Endothelial cell (in vitro differentiated cells): Measurements from ENCODE around the gene MEI4. TPM values are rescaled to one million over a fixed set of nuclear protein-coding genes. Genes with fewer than 3 reads are reported as not detected.

Experiments
- DNase-seq: peaks from one replicate; pipeline ENCODE4 v3.0.0; 2021; ENCODE audit warnings: low spot score
- H3K27ac Mint-ChIP-seq: one replicate; pipeline ENCODE4 v1.8.0; 2021; ENCODE audit warnings: mixed read lengths, inconsistent platforms; ENCODE audit not compliant: unreplicated experiment
- H3K27me3 Mint-ChIP-seq: one replicate; pipeline ENCODE4 v1.8.0; 2021; ENCODE audit warnings: mild to moderate bottlenecking, moderate library complexity, mixed read lengths, inconsistent platforms; ENCODE audit not compliant: unreplicated experiment
- H3K36me3 Mint-ChIP-seq: one replicate; pipeline ENCODE4 v1.8.0; 2021; ENCODE audit warnings: mild to moderate bottlenecking, low read depth, mixed read lengths, inconsistent platforms; ENCODE audit not compliant: unreplicated experiment
- H3K4me1 Mint-ChIP-seq: one replicate; pipeline ENCODE4 v1.8.0; 2021; ENCODE audit warnings: mild to moderate bottlenecking, mixed read lengths, inconsistent platforms; ENCODE audit not compliant: unreplicated experiment
- H3K4me3 Mint-ChIP-seq: one replicate; pipeline ENCODE4 v1.8.0; 2021; ENCODE audit warnings: mild to moderate bottlenecking, mixed read lengths, inconsistent platforms; ENCODE audit not compliant: unreplicated experiment
- H3K9me3 Mint-ChIP-seq: one replicate; pipeline ENCODE4 v1.8.0; 2021; ENCODE audit warnings: mixed read lengths, inconsistent platforms; ENCODE audit not compliant: unreplicated experiment
- total RNA-seq: library from RNA; stranded (reverse); fragmentation: NEBNext Ultra II Directional; extraction: Animal tissue kit (Norgen Biotek cat#: 25700); gene quantifications from one replicate; pipeline ENCODE4 v1.2.1, GENCODE V29; 2021; ENCODE audit not compliant: unreplicated experiment
- TF ChIP-seq, protein P1 (sequence below): fragments of 200-600 bp; sonication (generic); IDR thresholded peaks from one replicate; pipeline ENCODE4 v1.5.0; 2021; ENCODE audit warnings: antibody characterized with exemption; ENCODE audit not compliant: unreplicated experiment

The MEI4 gene
- total RNA-seq, 1 donor from 2014 or later = 0.38 TPM

DNA sequence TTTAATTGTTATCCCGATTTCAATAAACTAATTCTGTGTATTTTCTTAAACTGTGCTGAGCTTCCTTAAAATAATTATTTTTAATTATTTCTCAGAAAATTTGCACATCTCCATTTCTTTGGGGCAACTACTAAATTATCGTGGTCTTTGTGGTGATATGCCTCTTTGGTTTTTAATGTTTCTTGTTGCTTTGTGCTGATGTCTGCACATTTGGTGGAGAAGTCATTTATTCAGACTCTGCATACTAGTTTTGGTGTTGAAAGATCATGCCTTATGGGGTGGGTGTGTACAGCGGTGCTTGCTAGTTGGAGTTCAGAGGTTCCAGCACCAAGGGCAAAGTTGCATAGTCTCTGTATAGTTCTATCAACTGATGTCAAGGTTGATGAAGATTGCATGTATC lies 253.2 kb downstream of the MEI4 start:
- DNase-seq = no peak
- H3K36me3 Mint-ChIP-seq = no peaks in the 10 kb centered on the region
- no peak overlapping the region for H3K4me3 Mint-ChIP-seq
- no peaks in the 10 kb centered on the region for H3K4me1 Mint-ChIP-seq
- H3K27me3 Mint-ChIP-seq = no peaks in the 10 kb centered on the region
- H3K9me3 Mint-ChIP-seq = no peaks in the 10 kb centered on the region
- TF ChIP-seq, protein P1, sequence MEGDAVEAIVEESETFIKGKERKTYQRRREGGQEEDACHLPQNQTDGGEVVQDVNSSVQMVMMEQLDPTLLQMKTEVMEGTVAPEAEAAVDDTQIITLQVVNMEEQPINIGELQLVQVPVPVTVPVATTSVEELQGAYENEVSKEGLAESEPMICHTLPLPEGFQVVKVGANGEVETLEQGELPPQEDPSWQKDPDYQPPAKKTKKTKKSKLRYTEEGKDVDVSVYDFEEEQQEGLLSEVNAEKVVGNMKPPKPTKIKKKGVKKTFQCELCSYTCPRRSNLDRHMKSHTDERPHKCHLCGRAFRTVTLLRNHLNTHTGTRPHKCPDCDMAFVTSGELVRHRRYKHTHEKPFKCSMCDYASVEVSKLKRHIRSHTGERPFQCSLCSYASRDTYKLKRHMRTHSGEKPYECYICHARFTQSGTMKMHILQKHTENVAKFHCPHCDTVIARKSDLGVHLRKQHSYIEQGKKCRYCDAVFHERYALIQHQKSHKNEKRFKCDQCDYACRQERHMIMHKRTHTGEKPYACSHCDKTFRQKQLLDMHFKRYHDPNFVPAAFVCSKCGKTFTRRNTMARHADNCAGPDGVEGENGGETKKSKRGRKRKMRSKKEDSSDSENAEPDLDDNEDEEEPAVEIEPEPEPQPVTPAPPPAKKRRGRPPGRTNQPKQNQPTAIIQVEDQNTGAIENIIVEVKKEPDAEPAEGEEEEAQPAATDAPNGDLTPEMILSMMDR = no peak
- no peak overlapping the region for H3K27ac Mint-ChIP-seq

DNA sequence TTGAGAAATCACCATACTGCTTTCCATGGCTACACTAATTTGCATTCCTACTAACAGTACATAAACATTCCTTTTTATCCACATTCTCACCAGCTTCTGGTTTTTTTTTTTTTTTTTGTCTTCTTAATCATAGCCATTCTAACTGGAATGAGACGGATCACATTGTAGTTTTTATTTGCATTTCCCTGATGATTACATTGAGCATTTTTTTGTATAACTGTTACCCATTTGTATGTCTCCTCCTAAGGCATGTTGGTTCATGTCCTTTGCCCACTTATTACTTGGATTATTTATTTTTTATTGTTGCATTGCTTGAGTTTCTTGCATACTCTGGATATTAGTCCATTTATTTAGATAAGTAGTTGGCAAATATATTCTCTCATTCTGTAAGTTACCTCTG lies 258.0 kb downstream of the MEI4 start:
- H3K27ac Mint-ChIP-seq = no peak overlapping the region
- DNase-seq = no peak
- H3K27me3 Mint-ChIP-seq = no peaks in the 10 kb centered on the region
- H3K9me3 Mint-ChIP-seq = peaks cover 5% of the 10 kb centered on the region
- no peaks in the 10 kb centered on the region for H3K36me3 Mint-ChIP-seq
- TF ChIP-seq, protein P1 = no peak
- no peak overlapping the region for H3K4me3 Mint-ChIP-seq
- H3K4me1 Mint-ChIP-seq = no peaks in the 10 kb centered on the region

DNA sequence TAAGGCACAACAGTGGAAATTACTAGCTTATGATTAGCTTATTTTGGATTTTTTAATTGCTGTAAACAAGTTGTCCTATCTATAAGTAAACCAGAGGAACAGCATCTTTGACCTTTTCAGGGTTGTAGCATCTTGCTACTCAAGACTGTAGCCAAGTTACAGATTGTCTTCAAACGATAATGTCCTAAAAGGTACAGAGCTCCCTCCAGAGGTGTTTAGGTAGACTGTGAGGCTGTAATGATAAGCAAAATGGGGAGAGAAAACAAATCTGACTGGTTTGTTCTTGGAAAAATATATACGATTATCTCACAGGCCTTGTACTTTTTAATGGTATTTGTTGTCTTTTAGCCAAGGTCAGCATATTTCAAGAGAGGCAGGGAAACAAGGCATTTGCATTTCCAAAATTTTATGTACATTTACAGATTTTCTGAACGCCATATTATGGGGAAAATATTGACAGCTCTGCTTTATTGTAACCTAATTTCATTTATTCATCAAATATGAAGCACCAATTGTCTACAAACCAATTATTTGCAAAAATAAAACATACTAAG lies 273.4 kb downstream of the MEI4 start:
- TF ChIP-seq, protein P1 = no peak
- Mint-ChIP-seq H3K4me1 (no peaks in the 10 kb centered on the region), H3K9me3 (no peaks in the 10 kb centered on the region), H3K27ac (no peak overlapping the region), H3K4me3 (no peak overlapping the region), H3K36me3 (no peaks in the 10 kb centered on the region), H3K27me3 (no peaks in the 10 kb centered on the region)
- no peak for DNase-seq

DNA sequence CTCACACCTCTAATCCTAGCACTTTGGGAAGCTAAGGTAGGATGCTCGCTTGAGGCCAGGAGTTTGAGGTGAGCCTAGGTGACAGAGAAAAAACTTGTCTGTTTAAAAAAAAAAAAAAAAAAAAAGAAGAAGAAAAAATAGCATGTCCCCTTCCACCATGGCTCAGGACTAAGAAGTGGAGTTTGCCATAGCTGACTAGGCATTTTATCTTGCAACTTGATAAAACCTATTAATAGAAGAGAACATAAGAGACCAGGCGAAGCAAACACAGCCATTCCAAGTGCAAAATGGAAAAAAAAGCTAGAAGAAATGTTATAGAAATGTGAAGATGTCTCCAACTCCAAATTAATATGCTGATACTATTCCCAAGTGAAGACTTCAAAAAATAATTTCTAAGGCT lies 277.5 kb downstream of the MEI4 start:
- Mint-ChIP-seq H3K27me3 (no peaks in the 10 kb centered on the region), H3K36me3 (no peaks in the 10 kb centered on the region), H3K4me3 (no peak overlapping the region), H3K27ac (no peak overlapping the region), H3K4me1 (no peaks in the 10 kb centered on the region), H3K9me3 (no peaks in the 10 kb centered on the region)
- DNase-seq = no peak
- TF ChIP-seq, protein P1 = no peak

DNA sequence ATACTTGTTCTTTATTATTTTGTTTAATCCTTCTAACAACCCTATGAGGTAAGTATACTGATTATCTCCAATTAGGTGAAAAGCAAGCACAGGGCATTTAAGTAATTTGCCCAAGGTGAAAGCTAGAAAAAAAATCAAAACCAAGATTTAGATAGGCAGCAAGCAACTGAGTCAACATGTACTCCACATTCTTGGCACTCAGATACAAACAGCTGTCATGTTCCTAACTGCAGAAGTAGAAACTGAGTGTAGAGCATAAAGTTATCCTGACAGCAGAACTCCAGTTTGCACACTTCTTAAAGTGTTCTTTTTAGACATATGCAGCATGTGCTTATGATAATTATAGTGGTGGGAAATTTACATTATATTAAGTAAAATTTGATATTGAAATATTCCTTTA lies 278.1 kb downstream of the MEI4 start:
- TF ChIP-seq, protein P1 = no peak
- H3K4me3 Mint-ChIP-seq = no peak overlapping the region
- H3K27ac Mint-ChIP-seq = no peak overlapping the region
- no peaks in the 10 kb centered on the region for H3K9me3 Mint-ChIP-seq
- H3K27me3 Mint-ChIP-seq = no peaks in the 10 kb centered on the region
- no peaks in the 10 kb centered on the region for H3K4me1 Mint-ChIP-seq
- no peaks in the 10 kb centered on the region for H3K36me3 Mint-ChIP-seq
- DNase-seq = no peak
